K562 (cell line): ENCODE results near the gene NDUFA7. TPM values are rescaled to one million over a fixed set of nuclear protein-coding genes. Genes with fewer than 3 reads are reported as not detected.
A peak's percentile ranks its signal among the peaks of the same experiment; 100 is the strongest.

ENCODE experiments used
- CBFA2T3 ChIP-seq: fragments of 450-650 bp; IDR thresholded peaks from 2 replicates; pipeline ENCODE4 v1.6.1; 2017
- CBX1 ChIP-seq: sonication (generic); IDR thresholded peaks from 2 replicates; pipeline ENCODE4 v1.6.1; 2016; ENCODE audit warnings: antibody characterized with exemption, low read depth, mild to moderate bottlenecking
- CLOCK ChIP-seq: fragments of 250-450 bp; sonication (Bioruptor Pico); IDR thresholded peaks from 2 replicates; pipeline ENCODE4 v1.4.0; 2020; ENCODE audit warnings: mild to moderate bottlenecking, moderate library complexity, borderline replicate concordance
- CTCF ChIP-seq, 3 experiments: IDR thresholded peaks in 2 of 3; conservative IDR thresholded peaks in 1 of 3; 2 replicates each; pipeline ENCODE4 v1.5.1; 2011 to 2012; ENCODE audit warnings: low read length in 3 of 3, mild to moderate bottlenecking in 3 of 3, control low read depth in 2 of 3, improper control_type of control experiment in 1 of 3, inconsistent platforms in 1 of 3, low read depth in 1 of 3, mixed read lengths in 1 of 3, moderate library complexity in 1 of 3; ENCODE audit not compliant: insufficient read depth in 2 of 3
- EGR1 ChIP-seq: fragments of 450-650 bp; conservative IDR thresholded peaks from 2 replicates; pipeline ENCODE4 v1.6.1; 2017; ENCODE audit warnings: mild to moderate bottlenecking
- KHSRP ChIP-seq: fragments of 450-650 bp; IDR thresholded peaks from 2 replicates; pipeline ENCODE4 v1.6.1; 2017
- LEF1 ChIP-seq: fragments of 450-650 bp; IDR thresholded peaks from 2 replicates; pipeline ENCODE4 v1.6.1; 2016; ENCODE audit warnings: mild to moderate bottlenecking
- PHF8 ChIP-seq: fragments of 200-600 bp; sonication (generic); IDR thresholded peaks from 2 replicates; pipeline ENCODE4 v1.6.1; 2012; ENCODE audit warnings: mixed run types, mild to moderate bottlenecking, inconsistent platforms, low read length, moderate library complexity, borderline replicate concordance
- USF1 ChIP-seq: sonication (generic); formaldehyde crosslinking; IDR thresholded peaks from 2 replicates; pipeline ENCODE4 v1.9.0; 2022; ENCODE audit warnings: mild to moderate bottlenecking, missing genetic modification reagents
- ZNF224 ChIP-seq: sonication (generic); formaldehyde crosslinking; IDR thresholded peaks from 2 replicates; pipeline ENCODE4 v1.8.0; 2022; ENCODE audit warnings: mild to moderate bottlenecking, missing genetic modification reagents
- polyA plus RNA-seq, 8 experiments: library from polyadenylated mRNA; depleted of rRNA in 4 of 8; stranded (reverse) in 5 of 8; unstranded in 3 of 8; fragments of >200 nt; fragmentation: Nextera tagmentation in 2 of 8; fragmentation: Illumina TruSeq in 1 of 8; extraction: Ambion mirVana in 2 of 8; extraction: Trizol in 1 of 8; gene quantifications; 2 replicates each; pipeline versions ENCODE4 v1.2.1 to v1.2.3, GENCODE V29; 2011 to 2014; ENCODE audit warnings: inconsistent platforms in 1 of 8, missing spikeins in 1 of 8
- total RNA-seq, 7 experiments: library from RNA; depleted of rRNA in 6 of 7; stranded (reverse); fragments of >200 nt in 6 of 7; fragmentation: Illumina TruSeq in 2 of 7; extraction: Trizol in 2 of 7; gene quantifications; 2 replicates each; pipeline versions ENCODE4 v1.2.1 to v1.2.3, GENCODE V29; 2011 to 2021; ENCODE audit warnings: low replicate concordance in 1 of 7

NDUFA7 gene
- total and polyA plus RNA-seq, 9 of the 15 experiments (the other 6 are each of a cell fraction or from before 2014, with no cell fraction given) = 70.8 to 348 (median 142) TPM

DNA sequence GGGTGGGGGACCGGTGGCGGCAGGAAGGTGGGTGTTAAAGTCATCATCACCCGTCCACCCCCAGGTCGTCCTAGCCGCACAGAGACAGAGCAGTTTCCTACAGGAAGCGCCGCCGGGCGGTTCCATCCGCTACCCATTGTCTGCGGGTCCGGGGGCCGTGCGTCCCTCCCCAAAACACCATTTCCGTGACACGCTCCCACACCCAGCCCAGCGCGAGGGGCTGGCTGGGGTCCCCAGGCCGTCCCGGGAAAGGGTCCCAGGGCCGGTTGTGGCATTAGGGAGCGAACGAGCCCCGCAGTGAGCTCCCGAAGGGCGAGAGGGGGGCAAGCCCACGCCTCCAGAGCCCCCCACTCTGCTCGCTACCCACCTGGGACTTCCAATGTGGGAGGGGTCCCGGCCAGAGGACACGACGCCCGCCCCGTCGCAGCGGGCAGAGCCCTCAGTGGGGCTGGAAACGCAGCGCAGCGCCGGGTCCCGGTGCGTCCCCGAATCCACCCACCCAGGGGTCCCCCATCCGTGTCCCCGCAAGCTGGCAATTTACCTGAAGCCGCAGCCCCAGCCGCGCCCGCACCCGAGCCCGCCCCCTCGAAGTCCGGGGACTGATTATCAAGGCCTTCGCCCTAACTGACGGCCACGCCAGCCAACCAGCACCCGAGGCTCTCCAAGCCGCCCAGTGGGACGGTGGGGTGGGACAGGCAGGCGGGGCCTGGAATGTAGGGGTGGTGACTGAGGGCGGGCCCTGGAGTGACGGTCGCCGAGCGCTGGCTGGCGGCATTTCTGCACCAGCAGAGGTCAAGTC lies 21.7 kb upstream of the NDUFA7 start, which contains the start of gene KANK3 (continued):
- TF ChIP-seq CLOCK (CRISPR knock-in tag) = no peak
- no peak for TF ChIP-seq CBX1
- TF ChIP-seq USF1 (CRISPR knock-in tag) = no peak
- TF ChIP-seq CBFA2T3 = no peak
- TF ChIP-seq KHSRP = no peak
- peak in 1 of 3 experiments; percentile 5; a peak in 1 of 6 replicates for TF ChIP-seq CTCF (IDR thresholded peaks at IDR 0.05 in 2 of 3, conservative IDR thresholded peaks at IDR 0.05 in 1 of 3; ENCODE audit: insufficient read depth in 2 of 3, low read depth in 1 of 3, low read length in 3 of 3)
- no peak for TF ChIP-seq ZNF224 (CRISPR knock-in tag)
- no peak for TF ChIP-seq LEF1
- peak; percentile 72 for TF ChIP-seq EGR1
- TF ChIP-seq PHF8 = peak; percentile 19; the same call in 1 of the 2 replicates
